T-helper 17 cell (primary cell): ENCODE data around the gene ELF5. TPM values are rescaled to one million over a fixed set of nuclear protein-coding genes. Genes with fewer than 3 reads are reported as not detected.

Experiments used
- ATAC-seq: fragments of 150-1000 bp; cut with Tn5 transposase; 2 replicates; pipeline ENCODE4 v1.10.0; 2021; ENCODE audit warnings: mild to moderate bottlenecking, moderate library complexity
- DNase-seq, 3 donors: peaks; one replicate each; pipeline versions ENCODE4 v3.0.0 to v3.0.0-alpha.2; 2020 to 2021
- H3K9me3 ChIP-seq: one replicate; pipeline ENCODE4 v1.7.0; 2013; ENCODE audit warnings: low read length, mild to moderate bottlenecking; ENCODE audit not compliant: control insufficient read depth, poor library complexity, severe bottlenecking
- H3K27ac Mint-ChIP-seq: one replicate; pipeline ENCODE4 v1.8.0; 2022; ENCODE audit warnings: mild to moderate bottlenecking, moderate library complexity, mixed read lengths
- H3K27me3 Mint-ChIP-seq: one replicate; pipeline ENCODE4 v1.8.0; 2022; ENCODE audit warnings: mixed read lengths
- H3K36me3 Mint-ChIP-seq: one replicate; pipeline ENCODE4 v1.8.0; 2022; ENCODE audit warnings: low read depth, mixed read lengths
- H3K4me1 Mint-ChIP-seq: one replicate; pipeline ENCODE4 v1.8.0; 2022; ENCODE audit warnings: mild to moderate bottlenecking, mixed read lengths
- H3K4me3 Mint-ChIP-seq: one replicate; pipeline ENCODE4 v1.8.0; 2022; ENCODE audit warnings: mild to moderate bottlenecking, moderate library complexity, mixed read lengths
- total RNA-seq, 4 donors: library from RNA in 2 of 4; stranded (reverse) in 2 of 4; gene quantifications; one replicate each; pipeline ENCODE4 v1.2.3 and lab custom pipeline; 2022 to 2026

The ELF5 gene
- total RNA-seq, 2 donors from 2014 or later = not detected

DNA sequence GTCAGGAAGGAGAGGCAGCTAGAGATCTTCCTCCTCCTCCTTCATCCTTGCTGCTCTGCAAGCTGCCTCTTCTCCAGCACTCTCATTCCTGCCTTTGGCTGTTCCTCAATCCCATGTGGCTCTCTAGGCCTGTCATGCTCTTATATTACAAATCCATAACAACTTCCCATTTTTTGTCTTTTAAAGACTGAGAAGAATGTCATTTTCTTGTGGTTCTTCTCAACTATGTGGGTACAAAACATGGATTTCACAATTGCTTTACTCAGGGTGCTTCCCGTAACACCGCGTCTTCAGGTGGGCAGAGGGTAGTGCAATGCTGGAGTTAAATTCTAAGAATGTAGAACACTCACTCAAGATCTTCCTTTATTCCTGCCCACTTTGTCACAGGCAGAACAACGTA, 81.6 kb downstream of the ELF5 start:
- DNase-seq (no peak), ATAC-seq (no peak)
- H3K27ac Mint-ChIP-seq = no peak overlapping the region
- H3K27me3 Mint-ChIP-seq = peaks cover 41% of the 10 kb centered on the region
- H3K9me3 ChIP-seq = no peaks in the 10 kb centered on the region
- no peak overlapping the region for H3K4me3 Mint-ChIP-seq
- peaks cover 2% of the 10 kb centered on the region for H3K36me3 Mint-ChIP-seq
- H3K4me1 Mint-ChIP-seq = peaks cover 8% of the 10 kb centered on the region

Other genes starting within 250 kb of the ELF5 start
- gene ABTB2, start 155.8 kb downstream of the ELF5 start, total RNA-seq = under 1 TPM; 0.55 to 0.81 TPM
- gene CAT, start 74.9 kb downstream of the ELF5 start, total RNA-seq = 10 to 100 TPM; 22.2 to 27.8 TPM
- gene EHF, start 107.3 kb upstream of the ELF5 start, total RNA-seq = under 1 TPM; 0.34 to 0.65 TPM